ENCODE data around the gene TNXB.
"Not testable (repeated sequence)": the region's sequence is repeated elsewhere in the genome, so short reads cannot be mapped to it uniquely, and the experiment has no call there.

TNXB gene

DNA sequence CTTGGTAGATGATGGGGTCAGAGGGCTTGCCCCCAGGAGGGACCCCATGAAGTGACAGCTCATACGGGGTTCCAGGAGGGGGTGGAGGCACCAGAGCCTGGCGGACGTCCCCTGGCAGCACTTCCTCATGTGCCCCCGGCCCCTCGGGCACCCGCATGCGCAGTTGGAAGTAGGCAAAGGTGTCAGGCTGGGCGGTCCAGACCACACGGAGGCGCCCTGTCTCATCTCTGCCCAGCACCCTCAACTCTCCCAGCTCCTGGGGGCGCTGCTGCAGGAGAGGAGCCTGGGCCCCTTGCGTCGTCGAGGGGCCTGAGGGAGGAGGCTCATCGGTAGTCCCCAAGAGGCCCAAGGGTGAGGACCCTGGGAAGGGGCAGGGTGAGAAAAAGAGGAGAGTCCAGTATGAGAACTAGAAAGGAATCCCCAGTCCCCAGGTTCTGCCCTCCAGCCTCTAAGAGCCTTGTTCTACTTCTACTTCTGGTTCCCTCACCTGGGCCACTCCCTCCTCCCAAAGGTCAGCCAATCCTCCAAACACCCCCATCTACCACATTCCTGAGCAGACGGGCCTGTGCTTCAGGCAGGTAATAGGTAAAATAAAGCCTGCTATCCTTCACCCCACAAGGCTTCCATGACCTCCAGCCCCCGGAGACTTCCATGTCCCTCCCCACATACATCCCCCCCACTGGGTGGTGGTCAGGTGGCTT lies 23.2 kb downstream of the TNXB start:
- DNase-seq, result no peak

DNA sequence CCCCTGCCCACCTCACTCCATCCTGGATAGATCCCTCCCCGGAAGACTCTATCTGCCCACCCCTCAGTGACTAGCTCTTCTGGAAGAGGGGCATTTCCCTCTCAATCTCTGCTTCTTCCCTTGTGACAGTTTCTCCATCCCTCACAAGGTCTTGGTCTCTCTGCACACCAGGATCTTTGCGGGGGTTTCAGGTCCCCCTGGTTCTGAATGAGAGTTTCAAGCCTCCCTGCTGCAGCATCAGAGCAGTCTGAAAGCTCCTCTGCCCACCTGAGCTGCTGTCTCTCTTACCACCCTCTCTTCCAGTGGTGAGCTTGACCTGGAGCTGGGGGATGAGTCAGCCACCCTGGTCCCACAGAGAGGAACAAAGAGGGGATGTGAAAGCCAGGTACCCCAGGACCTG lies 24.4 kb downstream of the TNXB start:
- DNase-seq, result no peak

DNA sequence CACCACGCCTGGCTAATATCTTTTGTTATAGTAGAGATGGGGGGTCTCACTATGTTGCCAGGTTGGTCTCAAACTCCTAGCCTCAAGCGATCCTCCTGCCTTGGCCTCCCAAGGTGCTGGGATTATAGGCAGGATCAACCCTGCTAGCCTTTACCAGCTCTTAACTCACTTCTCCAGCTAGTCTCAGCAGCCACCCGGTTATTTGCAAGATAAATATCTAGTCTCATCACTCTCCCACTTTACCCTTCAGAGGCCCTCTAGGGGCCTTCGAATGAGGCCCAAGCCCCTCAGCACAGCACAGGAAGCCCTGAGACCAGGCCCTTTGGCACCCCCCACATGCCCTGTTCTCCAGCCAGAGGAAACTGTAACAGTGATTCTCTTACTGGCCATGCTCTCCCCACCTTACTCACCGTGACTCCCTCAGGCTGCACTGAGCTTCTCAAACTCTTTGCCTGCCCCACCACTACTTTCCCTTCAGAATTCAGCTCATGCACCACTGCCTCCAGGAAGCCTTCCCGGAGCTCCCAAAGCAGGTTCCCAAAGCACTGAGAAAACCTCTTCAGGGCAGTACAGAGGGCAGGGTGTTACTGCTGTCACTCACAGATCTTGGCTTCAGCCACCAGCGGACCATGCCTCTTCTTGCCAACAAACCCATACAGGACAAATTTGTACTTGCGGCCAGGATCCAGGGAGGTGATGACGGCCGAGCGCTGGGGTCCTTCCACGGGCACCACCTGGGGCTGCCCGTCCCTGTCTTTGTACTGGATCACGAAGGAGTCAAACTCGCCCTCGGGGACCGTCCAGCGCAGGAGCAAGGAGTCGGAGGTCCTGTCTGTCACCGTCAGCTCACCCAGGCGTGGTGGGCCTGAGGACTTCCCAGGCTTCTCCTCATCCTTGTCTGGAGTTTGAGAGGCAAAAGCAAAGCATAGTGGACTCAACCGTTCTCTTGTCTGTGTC lies 25.0 kb downstream of the TNXB start:
- DNase-seq, result no peak

DNA sequence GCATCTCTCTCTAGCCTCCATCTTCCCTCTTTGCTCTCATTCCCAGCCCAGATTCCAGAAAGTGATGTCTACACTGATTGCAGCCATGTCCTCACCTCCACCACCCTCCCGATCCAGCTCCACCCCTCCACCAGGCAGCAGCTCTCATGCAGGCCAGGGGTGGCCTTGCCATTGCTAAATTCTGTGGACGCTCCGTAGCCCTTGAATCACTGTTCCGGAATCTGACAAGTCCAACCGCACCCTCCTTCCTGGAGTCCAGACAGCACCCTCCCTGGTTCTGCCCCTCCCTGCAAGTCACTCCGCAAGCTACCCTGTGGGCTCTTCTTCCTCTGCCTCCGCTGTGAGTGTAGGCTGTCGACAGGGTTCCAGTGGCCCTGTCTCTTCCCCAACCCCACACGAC lies 26.2 kb downstream of the TNXB start:
- DNase-seq, result no peak

- no peak for DNase-seq
Measured at GRCh38 chr6:32082478-32082877, 26.7 kb downstream of the TNXB start.

- no peak for DNase-seq
Measured at GRCh38 chr6:32081168-32081990, 27.8 kb downstream of the TNXB start.

DNA sequence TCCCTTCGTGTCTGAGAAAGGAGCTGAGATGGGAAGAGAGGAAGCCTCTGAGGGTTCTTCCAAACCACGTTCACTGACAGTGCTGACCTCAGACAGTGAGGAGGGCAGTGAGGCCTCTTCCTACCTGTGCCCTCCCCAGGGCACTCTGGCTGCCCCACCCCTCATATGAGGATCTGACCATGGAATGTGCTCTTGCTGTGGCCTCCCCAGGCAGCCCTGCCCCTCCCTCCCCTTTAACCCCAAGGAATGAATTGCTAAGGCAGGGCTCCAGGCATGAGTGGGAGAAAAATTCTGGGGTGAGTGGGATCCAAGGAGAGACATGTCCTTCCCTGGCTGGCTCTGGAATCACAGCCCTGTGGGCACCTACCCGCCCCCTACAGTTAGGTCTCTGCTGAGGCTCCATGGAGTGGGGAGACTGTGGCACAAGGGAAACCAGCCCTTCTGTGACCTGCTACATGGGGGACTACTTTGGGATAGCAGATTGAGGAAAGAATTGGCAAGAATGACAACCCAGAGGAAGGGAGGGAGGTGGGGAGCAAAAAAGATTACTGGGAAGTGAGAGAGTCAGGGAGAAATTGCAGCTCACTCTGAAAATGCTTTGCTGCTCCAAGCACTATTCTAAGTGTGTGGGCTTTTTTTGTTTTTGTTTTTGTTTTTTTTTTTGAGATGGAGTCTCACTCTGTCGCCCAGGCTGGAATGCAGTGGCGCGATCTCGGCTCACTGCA lies 29.4 kb downstream of the TNXB start:
- DNase-seq, result no peak

DNA sequence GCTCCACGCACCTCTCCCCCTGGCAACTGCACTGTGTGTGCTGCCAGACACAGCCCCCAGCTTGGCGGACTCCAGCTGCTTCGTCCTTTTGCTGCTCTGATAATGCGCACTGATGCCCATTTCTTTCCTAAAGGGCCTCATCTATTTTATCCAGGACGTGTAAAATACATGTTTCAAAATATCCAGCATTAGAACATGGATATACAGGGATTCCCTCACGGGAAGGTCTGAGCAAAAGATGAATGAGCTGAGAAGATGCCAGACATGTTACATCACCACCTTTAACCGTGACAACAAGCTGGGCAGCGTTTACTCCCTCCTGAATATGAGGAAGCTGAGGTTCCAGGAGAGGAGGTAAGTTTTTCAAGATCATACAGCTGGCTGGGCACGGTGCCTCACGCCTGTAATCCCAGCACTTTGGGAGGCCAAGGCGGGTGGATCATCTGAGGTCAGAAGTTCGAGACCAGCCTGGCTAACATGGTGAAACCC lies 32.8 kb downstream of the TNXB start:
- DNase-seq, result no peak

GRCh38 chr6:32075781-32076180 lies 33.4 kb downstream of the TNXB start:
- DNase-seq, result no peak

DNA sequence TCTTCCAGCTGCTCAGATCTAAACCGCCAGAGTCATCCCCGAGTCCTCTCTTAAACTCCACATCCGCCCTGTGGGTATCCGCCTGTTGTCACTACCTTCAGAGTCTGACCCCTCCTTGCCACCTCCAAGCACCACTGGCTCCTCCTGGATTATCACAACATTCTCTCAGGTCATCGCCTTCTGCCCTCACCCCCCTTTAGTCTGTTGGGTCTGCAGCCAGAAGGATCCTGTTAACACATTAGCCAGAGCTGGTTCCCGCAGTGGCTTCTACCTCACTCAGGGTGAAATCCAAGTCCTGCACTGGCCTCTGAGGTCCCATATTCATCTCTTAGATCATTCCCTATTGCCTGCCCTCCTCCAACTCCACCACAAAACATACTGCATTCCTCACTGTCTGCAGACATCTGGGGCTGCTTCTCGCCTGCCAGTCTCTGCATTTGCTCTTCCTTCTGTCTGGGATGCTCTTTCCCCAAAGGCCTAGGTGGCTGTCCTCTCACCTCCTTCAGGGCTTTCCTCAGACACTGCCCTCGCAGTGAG lies 34.1 kb downstream of the TNXB start:
- DNase-seq, result no peak

DNA sequence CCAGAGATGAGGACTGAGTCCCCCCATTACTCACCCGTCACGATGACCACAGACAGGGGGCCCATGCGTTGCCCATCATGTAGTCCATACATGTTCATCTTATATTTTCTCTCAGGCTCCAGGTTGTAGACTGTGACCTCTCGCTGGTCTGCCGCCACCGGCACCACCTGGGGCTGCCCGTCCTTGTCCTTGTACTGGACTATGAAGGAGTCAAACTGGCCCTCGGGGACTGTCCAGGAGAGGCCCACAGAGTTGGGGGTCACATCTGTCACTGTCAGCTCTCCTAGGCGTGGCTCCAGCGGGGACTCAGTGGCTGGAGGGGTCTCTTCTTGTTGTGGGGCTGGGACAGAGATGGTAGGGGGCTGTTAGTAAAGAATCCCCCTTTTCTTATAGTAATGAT lies 35.5 kb downstream of the TNXB start:
- no peak for DNase-seq

DNA sequence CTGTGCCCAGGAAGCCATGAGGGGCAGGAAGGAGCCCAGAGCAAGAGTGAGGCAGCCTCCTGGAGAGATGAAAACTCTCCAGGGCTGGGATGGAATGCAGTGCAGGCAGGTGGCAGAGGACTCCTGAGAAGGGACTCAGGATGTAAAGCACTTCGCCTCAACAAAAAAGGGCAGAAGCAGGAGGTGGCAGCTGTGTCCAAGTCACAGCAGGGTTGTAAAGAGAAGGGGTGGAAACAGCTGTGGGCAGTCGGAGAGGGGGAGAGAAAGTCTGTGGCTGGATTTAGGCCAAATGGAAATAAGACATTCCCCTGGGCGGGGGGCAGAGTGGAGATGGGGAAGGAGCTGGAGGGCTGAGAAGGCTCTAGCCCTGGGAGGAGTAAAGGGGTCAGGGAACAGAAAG lies 36.0 kb downstream of the TNXB start:
- no peak for DNase-seq

DNA sequence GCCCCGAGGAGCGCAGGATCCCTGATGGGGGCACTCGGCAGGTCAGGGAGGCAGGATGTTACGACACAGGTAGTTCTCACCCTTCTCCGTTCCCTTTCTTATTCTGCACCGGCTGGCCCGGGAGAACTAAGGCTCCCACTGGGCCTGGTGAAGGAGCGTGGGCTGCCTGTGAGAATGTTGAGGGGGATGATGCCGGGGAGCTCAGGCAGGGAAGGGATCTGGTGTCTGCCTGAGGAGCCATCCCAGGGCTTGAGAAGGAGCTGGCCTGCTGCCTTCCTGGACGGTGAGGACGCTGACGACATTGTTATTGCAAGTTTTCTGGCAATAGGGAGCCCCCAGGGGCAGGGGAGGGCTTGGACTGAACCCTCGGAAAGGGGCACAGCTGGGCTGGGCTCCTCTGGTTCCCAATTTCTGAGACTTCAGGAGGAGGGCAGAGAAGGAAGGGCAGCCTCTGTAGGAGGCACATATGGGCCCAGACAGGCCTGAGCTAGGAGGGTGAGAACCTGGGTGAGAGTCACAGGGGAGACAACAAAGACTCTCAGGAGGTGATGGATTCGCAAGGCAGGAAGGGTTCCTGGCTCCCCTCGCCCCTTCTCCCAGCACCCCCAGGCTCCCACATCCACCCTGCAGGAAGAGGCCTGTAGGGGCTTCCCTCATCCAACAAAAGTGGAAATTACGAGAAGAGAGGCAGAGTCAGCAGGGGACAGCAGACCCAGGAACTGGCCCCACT lies 38.2 kb downstream of the TNXB start:
- DNase-seq, result no peak

GRCh38 chr6:32069878-32070515 lies 39.1 kb downstream of the TNXB start:
- no peak for DNase-seq

DNA sequence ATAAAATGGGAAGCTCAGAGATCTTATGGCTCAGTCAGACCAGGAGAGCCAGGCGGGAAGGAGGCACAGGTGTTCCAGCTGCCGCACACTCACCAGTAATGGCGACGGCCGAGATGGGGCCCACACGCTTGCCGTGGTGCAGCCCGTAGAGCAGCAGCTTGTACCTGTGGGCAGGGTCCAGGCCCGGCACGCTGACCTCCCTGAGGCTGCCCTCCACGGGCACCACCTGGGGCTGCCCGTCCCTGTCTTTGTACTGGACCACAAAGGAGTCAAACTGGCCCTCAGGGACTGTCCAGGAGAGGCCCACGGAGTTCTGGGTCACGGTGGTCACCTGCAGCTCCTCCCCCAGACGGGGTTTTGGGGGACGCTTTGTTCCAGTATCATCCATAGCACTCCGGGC lies 39.7 kb downstream of the TNXB start:
- no peak for DNase-seq

- no peak for DNase-seq
Measured at GRCh38 chr6:32068867-32069266, 40.3 kb downstream of the TNXB start.

- DNase-seq, result not testable (repeated sequence)
Measured at GRCh38 chr6:32068315-32068714, 40.8 kb downstream of the TNXB start.

GRCh38 chr6:32067521-32067920 lies 41.6 kb downstream of the TNXB start:
- not testable (repeated sequence) for DNase-seq

DNA sequence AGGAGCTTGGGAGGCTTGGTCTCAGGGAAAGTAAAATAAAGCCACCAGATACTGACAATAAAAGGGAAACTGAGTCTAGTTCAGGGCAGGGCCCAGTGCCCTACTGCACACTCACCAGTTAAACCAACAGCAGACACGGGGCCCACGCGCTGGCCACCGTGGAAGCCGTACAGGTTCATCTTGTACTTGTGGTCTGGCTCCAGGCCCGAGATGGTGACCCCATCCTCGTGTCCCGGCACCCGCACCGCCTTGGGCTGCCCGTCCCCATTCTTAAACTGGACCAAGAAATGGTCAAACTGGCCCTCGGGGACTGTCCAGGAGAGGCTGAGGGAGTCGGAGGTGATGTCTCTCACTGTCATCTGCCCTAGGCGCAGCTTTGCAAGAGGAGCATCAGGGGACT lies 44.4 kb downstream of the TNXB start:
- DNase-seq, result no peak

DNA sequence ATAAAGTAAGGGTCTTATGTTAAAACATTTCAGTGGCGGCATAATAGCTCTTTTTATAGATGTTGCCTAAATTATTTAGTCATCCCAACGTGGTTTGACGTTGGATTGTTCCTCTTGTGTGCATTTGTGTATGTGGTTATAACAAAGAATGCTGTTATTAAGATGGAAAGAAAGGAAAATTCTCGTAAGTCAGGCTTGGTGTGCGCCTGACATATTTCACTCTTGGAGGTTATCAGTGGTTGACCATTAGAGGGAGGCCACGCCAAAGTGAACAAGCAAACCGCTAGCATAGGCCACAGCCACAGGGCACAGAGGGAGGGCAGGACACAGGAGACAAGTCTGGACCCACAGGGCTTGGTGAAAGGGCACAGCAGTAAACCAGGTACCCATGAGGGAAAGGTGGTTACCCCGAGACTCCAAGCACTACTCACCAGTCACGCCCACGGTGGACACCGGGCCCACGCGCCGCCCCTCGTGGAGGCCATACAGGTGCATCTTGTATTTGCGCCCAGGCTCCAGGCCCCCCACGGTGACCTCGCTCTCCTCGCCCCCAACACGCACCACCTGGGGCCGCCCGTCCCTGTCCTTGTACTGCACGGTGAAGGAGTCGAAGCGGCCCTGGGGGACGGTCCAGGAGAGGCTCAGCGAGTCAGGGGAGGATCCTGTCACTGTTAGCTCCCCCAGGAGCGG lies 48.0 kb downstream of the TNXB start:
- no peak for DNase-seq

Measured in CD4-positive, alpha-beta T cell treated with Interleukin-4 for 1 hour (primary cell).